ENCODE measurements around the gene SPRY1. TPM values are rescaled to one million over a fixed set of nuclear protein-coding genes. Genes with fewer than 3 reads are reported as not detected.

SPRY1 gene
- total and polyA plus RNA-seq, 9 of the 15 experiments (the other 6 are each of a cell fraction or from before 2014, with no cell fraction given), result 0.18 to 1.9 (median 0.45) TPM; not detected in 1

DNA sequence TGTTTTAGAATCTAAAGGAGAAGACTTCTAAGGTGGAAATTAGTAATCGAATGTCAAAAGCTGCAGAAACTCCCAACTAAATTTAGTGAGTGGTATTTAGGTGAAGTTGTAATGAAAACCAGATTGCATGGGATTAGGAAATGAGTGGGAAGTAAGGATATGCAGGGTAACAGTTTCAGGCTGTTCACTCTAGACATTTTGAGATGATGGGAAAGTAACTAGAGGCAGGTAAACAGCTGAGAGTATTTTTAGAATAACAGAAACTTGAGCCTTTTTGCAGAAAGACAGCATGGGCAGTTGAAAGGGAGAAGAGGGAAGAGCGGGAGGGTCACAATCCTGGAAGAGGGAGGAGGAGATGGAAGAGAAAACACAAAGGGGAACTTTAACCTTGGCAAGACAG, 12.7 kb downstream of the SPRY1 start:
- 16% methylated on average over 2 of the region's 2 CpGs for WGBS (ENCODE audit: insufficient coverage, low coverage, missing lambda C conversion rate)
- no peak for FAIRE-seq
- H3K27ac ChIP-seq (ENCODE audit: extremely low read depth, low read depth, low read length), result no peak overlapping the region
- H4K20me1 ChIP-seq (replicated peaks; ENCODE audit: control insufficient read depth, insufficient read depth, low read length), result no peaks in the 10 kb centered on the region
- no peak overlapping the region for H3K9ac ChIP-seq (ENCODE audit: insufficient read depth in 1 of 2, low read depth in 2 of 2, low read length in 2 of 2)
- ATAC-seq, result no peak
- BruUV-seq (replicated peaks), result no TSS peak
- ChIA-PET CTCF (ENCODE audit: low intra/inter-chr PET ratio) (no interaction called here), POLR2A (no interaction called here)
- H3K79me2 ChIP-seq (ENCODE audit: control insufficient read depth, insufficient read depth, low read length), result no peaks in the 10 kb centered on the region
- no peak overlapping the region for H2AFZ ChIP-seq (ENCODE audit: low read depth, low read length)
- in situ Hi-C loops (cut with MboI), result no loop called here
- H3K4me3 ChIP-seq, result no peak overlapping the region
- no peak for DNase-seq (ENCODE audit: extremely low read depth in 1 of 4, low spot score in 3 of 4)
- no peak overlapping the region for H3K4me2 ChIP-seq (ENCODE audit: insufficient read depth, low read length)
- no peak for TF ChIP-seq ZNF445 (CRISPR knock-in tag; IDR thresholded peaks at IDR 0.05; ENCODE audit: low read depth)
- TF ChIP-seq, protein P1, sequence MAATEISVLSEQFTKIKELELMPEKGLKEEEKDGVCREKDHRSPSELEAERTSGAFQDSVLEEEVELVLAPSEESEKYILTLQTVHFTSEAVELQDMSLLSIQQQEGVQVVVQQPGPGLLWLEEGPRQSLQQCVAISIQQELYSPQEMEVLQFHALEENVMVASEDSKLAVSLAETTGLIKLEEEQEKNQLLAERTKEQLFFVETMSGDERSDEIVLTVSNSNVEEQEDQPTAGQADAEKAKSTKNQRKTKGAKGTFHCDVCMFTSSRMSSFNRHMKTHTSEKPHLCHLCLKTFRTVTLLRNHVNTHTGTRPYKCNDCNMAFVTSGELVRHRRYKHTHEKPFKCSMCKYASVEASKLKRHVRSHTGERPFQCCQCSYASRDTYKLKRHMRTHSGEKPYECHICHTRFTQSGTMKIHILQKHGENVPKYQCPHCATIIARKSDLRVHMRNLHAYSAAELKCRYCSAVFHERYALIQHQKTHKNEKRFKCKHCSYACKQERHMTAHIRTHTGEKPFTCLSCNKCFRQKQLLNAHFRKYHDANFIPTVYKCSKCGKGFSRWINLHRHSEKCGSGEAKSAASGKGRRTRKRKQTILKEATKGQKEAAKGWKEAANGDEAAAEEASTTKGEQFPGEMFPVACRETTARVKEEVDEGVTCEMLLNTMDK (IDR thresholded peaks at IDR 0.05; ENCODE audit: borderline replicate concordance, insufficient read depth, low read depth, low read length, poor library complexity, severe bottlenecking), result no peak
- TF ChIP-seq, protein P2, sequence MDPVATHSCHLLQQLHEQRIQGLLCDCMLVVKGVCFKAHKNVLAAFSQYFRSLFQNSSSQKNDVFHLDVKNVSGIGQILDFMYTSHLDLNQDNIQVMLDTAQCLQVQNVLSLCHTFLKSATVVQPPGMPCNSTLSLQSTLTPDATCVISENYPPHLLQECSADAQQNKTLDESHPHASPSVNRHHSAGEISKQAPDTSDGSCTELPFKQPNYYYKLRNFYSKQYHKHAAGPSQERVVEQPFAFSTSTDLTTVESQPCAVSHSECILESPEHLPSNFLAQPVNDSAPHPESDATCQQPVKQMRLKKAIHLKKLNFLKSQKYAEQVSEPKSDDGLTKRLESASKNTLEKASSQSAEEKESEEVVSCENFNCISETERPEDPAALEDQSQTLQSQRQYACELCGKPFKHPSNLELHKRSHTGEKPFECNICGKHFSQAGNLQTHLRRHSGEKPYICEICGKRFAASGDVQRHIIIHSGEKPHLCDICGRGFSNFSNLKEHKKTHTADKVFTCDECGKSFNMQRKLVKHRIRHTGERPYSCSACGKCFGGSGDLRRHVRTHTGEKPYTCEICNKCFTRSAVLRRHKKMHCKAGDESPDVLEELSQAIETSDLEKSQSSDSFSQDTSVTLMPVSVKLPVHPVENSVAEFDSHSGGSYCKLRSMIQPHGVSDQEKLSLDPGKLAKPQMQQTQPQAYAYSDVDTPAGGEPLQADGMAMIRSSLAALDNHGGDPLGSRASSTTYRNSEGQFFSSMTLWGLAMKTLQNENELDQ (CRISPR knock-in tag; IDR thresholded peaks at IDR 0.05; ENCODE audit: borderline replicate concordance), result no peak
- no peaks in the 10 kb centered on the region for H3K4me1 ChIP-seq (replicated peaks in 1 of 2; ENCODE audit: control insufficient read depth in 2 of 2, insufficient read depth in 2 of 2, low read length in 2 of 2)
- intact Hi-C loops (cut with micrococcal nuclease), result no loop called here
- H3K27me3 ChIP-seq (ENCODE audit: control insufficient read depth in 2 of 2, insufficient read depth in 2 of 2, low read length in 2 of 2), result 0 out of 5 replicates have a peak, but pooled peaks cover 0 to 3% of the 10 kb centered on the region in 2 experiments
- H3K9me1 ChIP-seq (ENCODE audit: control insufficient read depth, insufficient read depth, low read length), result no peaks in the 10 kb centered on the region
- no peaks in the 10 kb centered on the region for H3K36me3 ChIP-seq (ENCODE audit: control insufficient read depth, insufficient read depth, low read length)
- H3K9me3 ChIP-seq (replicated peaks; ENCODE audit: control insufficient read depth, insufficient read depth, low read depth, low read length), result no peaks in the 10 kb centered on the region

Measured in K562 (cell line).